SU-DHL-6 (cell line): Measurements from ENCODE around the gene MGAT1.

ENCODE experiments used
- H2AFZ ChIP-seq: fragments of 200-600 bp; sonication (generic); 2 replicates; pipeline ENCODE4 v1.6.1; 2014; ENCODE audit warnings: low read depth, mild to moderate bottlenecking, moderate library complexity, mixed read lengths, antibody characterized with exemption, low read length; ENCODE audit not compliant: severe bottlenecking
- H3F3A ChIP-seq: fragments of 200-600 bp; shearing (Covaris generic); 2 replicates; pipeline ENCODE4 v1.6.0; 2016; ENCODE audit warnings: antibody characterized with exemption, mild to moderate bottlenecking; ENCODE audit not compliant: insufficient read depth
- H3K27ac ChIP-seq: fragments of 200-600 bp; sonication (generic); 2 replicates; pipeline ENCODE4 v1.5.1; 2016; ENCODE audit warnings: low read depth, mild to moderate bottlenecking, low read length, moderate library complexity, mixed read lengths
- H3K27me3 ChIP-seq: fragments of 200-600 bp; sonication (generic), shearing (Covaris generic); 2 replicates; pipeline ENCODE4 v1.6.0; 2014; ENCODE audit warnings: mild to moderate bottlenecking, low read length
- H3K36me3 ChIP-seq: fragments of 200-600 bp; sonication (generic); 2 replicates; pipeline ENCODE4 v1.6.1; 2014; ENCODE audit warnings: mild to moderate bottlenecking, low read length, mixed read lengths
- H3K4me2 ChIP-seq: fragments of 300-600, 200-600 bp; shearing (Covaris generic), sonication (generic); 2 replicates; pipeline ENCODE4 v1.6.0; 2014; ENCODE audit warnings: low read length, low read depth, mild to moderate bottlenecking; ENCODE audit not compliant: poor library complexity, severe bottlenecking
- H3K4me3 ChIP-seq: fragments of 200-600 bp; sonication (generic); 2 replicates; pipeline ENCODE4 v1.5.1; 2014; ENCODE audit warnings: antibody characterized with exemption, low read length, mild to moderate bottlenecking, mixed read lengths; ENCODE audit not compliant: insufficient read depth, poor library complexity, severe bottlenecking
- H3K79me2 ChIP-seq: fragments of 200-600 bp; sonication (generic); 2 replicates; pipeline ENCODE4 v1.6.1; 2014; ENCODE audit warnings: mild to moderate bottlenecking, low read length, moderate library complexity; ENCODE audit not compliant: insufficient read depth
- H3K9ac ChIP-seq: fragments of 200-600 bp; sonication (generic); 2 replicates; pipeline ENCODE4 v1.7.0; 2014; ENCODE audit warnings: mild to moderate bottlenecking, low read length
- H3K9me2 ChIP-seq: fragments of 200-600 bp; sonication (generic); replicated peaks from 2 replicates; pipeline ENCODE4 v1.6.1; 2014; ENCODE audit warnings: low read length; ENCODE audit not compliant: insufficient read depth
- H3K9me3 ChIP-seq: fragments of 200-600 bp; sonication (generic); 2 replicates; pipeline ENCODE4 v1.6.1; 2014; ENCODE audit warnings: low read length, mixed read lengths; ENCODE audit not compliant: insufficient read depth
- H4K20me1 ChIP-seq: fragments of 200-600 bp; sonication (generic); 2 replicates; pipeline ENCODE4 v1.6.1; 2014; ENCODE audit warnings: low read depth, mild to moderate bottlenecking, antibody characterized with exemption, low read length, moderate library complexity, mixed read lengths
- CTCF ChIP-seq: fragments of 200-600 bp; sonication (generic); IDR thresholded peaks from one replicate; pipeline ENCODE4 v1.5.1; 2017; ENCODE audit warnings: antibody characterized with exemption, mild to moderate bottlenecking, low read length, moderate library complexity; ENCODE audit not compliant: insufficient read depth, poor library complexity, severe bottlenecking
- EZH2phosphoT487 ChIP-seq: fragments of 200-600 bp; sonication (generic), shearing (Covaris generic); conservative IDR thresholded peaks from 2 replicates; pipeline ENCODE4 v1.6.1; 2018; ENCODE audit warnings: mild to moderate bottlenecking, antibody characterized with exemption, low read length, moderate library complexity, mixed read lengths

The MGAT1 gene

GRCh38 chr5:180739271-180739670 is 63.3 kb downstream of the MGAT1 start:
- Histone ChIP-seq H3K9ac (no peak overlapping the region), H3K27me3 (no peaks in the 10 kb centered on the region)
- no peak for TF ChIP-seq EZH2phosphoT487
- TF ChIP-seq CTCF = no peak

DNA sequence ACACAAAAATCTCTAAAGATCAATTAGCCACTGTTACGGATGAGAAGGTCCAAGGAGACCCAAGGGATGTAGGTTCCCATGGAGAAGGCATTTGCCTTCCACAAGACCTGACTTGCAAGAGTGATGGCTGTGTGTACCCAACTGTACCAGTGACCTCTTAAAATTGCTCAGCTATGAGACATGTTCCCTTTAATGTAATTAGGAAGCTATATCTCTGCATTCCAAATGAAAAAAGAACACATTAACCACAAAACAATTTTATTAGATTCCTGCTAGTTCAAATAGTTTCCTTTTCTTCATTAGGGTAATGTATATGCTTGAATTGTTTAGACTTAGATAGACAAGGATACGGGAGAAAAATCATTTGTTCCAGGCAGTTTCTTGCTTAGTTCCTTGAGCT is 66.1 kb downstream of the MGAT1 start:
- no peak overlapping the region for H3K9ac ChIP-seq
- no peak for TF ChIP-seq CTCF
- no peak for TF ChIP-seq EZH2phosphoT487
- H2AFZ ChIP-seq = no peak overlapping the region
- H3K4me3 ChIP-seq = no peak overlapping the region
- no peak overlapping the region for H3K4me2 ChIP-seq
- H4K20me1 ChIP-seq = no peaks in the 10 kb centered on the region
- no peaks in the 10 kb centered on the region for H3K9me2 ChIP-seq
- H3F3A ChIP-seq = no peaks in the 10 kb centered on the region
- H3K9me3 ChIP-seq = no peaks in the 10 kb centered on the region
- no peaks in the 10 kb centered on the region for H3K27me3 ChIP-seq
- no peaks in the 10 kb centered on the region for H3K36me3 ChIP-seq
- no peaks in the 10 kb centered on the region for H3K79me2 ChIP-seq
- no peak overlapping the region for H3K27ac ChIP-seq

More at GRCh38 chr5:180739271-180739670, 63.3 kb downstream of the MGAT1 start:
- no peak overlapping the region for H3K4me2 ChIP-seq
- no peaks in the 10 kb centered on the region for H3K9me3 ChIP-seq
- H3K27ac ChIP-seq = no peak overlapping the region
- H3K9me2 ChIP-seq = no peaks in the 10 kb centered on the region
- H3K36me3 ChIP-seq = no peaks in the 10 kb centered on the region
- H2AFZ ChIP-seq = no peak overlapping the region
- no peaks in the 10 kb centered on the region for H4K20me1 ChIP-seq
- H3K4me3 ChIP-seq = no peak overlapping the region
- H3K79me2 ChIP-seq = no peaks in the 10 kb centered on the region
- no peaks in the 10 kb centered on the region for H3F3A ChIP-seq
